Hematopoietic multipotent progenitor cell treated with erythropoietin and hydrocortisone succinate and interleukin-3 and kit ligand, for 15 days (in vitro differentiated cells): Measurements from ENCODE around the gene FBXL20.
"Not testable (repeated sequence)": the region's sequence is repeated elsewhere in the genome, so short reads cannot be mapped to it uniquely, and the experiment has no call there.

Experiments used
- DNase-seq: peaks from one replicate; pipeline ENCODE4 v3.0.0-alpha.2; 2015; ENCODE audit warnings: low spot score

Gene FBXL20

GRCh38 chr17:39250076-39250475, 151.3 kb downstream of the FBXL20 start:
- not testable (repeated sequence) for DNase-seq

DNA sequence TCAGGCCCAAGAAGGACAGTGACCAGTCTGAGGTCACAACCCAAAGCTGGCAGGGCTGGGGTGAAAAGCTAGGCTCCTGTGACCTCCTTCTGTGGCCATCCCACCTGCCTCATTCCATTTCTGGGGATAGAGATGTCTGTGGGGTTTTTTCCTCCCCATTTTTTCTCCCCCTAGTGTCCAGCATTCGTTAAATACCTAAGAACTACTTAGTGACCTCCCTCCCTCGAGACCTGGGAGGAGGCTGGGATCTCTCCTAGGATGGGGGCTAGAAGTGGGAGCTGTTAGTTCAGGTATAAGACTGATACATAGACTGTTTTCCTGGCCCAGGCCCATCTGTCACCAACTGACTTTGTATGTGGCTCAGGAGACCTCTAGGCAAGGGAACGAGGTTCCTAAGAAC, 155.2 kb downstream of the FBXL20 start:
- no peak for DNase-seq

GRCh38 chr17:39244600-39245570, 156.5 kb downstream of the FBXL20 start:
- peak; percentile 85 for DNase-seq

DNA sequence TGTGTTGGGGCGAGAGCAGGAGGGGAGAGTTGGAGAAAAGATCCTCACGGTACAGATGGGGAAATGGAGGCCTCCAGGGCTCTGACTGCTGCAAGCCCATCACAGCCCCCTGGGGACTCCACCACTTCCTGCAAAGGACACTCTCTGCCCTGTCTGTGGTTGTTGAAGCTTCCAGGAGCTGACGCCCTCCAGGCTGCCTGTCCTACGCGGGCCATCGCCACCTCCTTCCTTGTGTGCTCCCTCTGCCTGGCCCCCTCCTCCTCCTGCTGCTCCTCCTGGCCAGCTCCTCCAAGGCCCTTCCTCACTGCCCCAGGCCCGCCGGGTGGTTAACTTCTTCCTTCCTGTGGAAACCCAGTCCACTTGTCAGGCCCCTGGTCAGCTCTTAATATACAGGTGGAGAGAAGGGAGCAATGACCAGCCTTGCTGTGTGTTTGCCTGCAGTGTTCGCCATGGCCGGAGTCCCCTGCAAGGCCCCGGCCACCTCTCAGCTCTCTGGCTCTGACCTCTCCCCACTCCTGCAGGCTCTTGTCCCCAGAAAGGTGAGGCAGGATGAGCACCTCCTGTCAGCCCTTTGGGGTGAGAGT, 157.3 kb downstream of the FBXL20 start:
- DNase-seq, result no peak

DNA sequence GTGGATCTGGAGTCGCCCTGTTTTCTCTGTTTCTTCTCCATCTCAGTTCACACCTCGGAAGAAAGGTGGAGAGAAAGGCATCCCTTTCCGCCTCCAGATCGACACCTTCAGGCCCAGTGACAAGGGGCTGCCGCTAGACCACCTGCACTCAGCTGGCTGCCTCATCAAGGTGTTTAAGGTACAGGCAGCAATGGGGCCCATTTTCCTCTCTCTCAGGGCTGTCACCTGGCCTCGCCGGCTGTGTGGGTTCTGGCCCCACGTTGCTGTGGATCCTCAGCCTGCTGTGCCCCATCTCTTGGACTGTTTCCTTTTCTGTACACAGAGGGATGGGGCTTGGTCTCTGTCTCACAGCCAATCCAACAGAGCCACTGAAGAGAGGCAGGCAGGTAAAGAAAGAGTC, 158.3 kb downstream of the FBXL20 start:
- no peak for DNase-seq

GRCh38 chr17:39240631-39241030, 160.8 kb downstream of the FBXL20 start:
- DNase-seq, result no peak

- peak; percentile 32 for DNase-seq
Measured at GRCh38 chr17:39239640-39240314, 161.6 kb downstream of the FBXL20 start.

DNA sequence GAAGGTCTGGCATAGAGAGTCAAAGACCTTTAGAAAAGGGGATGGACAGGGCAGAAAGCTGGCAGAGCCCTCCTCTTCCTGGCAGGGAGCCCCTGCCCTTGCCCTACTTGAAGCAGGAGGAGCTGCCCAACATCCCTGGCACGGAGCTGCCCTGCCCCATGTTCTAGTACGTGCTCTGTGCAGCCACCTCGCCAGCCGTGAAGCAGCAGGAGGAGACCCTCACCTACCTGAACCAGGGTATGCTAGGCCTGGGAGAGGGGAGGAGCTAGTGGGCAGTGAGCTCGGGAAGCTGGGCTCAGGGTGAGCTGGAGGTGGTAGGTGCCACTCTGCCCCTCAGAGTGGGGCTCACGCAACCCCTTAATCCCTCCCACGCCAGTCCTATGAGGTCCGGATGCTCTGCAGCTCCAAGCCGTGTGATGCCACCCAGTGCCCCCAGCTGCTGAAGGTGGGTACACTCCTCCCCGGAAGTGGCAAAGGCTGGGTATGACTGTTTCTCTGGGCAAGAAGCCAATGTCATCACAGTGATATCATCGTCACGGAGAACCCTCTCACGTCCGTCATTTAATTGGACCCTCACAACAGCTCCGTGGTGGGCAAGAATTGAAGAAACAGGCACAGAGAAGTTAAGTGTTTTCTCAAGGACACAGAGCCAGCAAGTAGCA, 163.0 kb downstream of the FBXL20 start:
- DNase-seq, result no peak

DNA sequence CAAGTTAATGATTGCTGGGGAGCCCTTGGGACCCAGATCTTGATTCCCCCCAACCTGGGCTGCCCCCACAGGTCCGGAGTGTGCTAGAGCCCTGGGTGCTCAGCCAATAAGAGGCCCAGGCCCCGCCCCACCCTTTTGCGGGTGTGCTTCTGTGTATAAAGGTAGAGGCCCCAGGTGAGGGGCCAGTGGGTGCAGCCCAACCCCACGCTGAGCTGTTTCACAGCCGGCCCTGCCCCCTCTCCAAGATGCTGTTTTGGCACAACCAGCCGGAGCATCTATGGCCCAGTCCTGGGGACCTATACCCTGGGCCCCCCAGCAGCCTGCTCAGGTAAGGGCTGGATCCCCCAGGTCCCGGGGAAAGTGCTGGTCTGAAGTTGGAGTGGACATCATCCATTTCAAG, 163.8 kb downstream of the FBXL20 start:
- DNase-seq, result no peak

- DNase-seq, result no peak
Measured at GRCh38 chr17:39236981-39237441, 164.4 kb downstream of the FBXL20 start.

- no peak for DNase-seq
Measured at GRCh38 chr17:39236450-39236927, 164.9 kb downstream of the FBXL20 start.

GRCh38 chr17:39235555-39236449, 165.6 kb downstream of the FBXL20 start:
- peak; percentile 39 for DNase-seq

- DNase-seq, result no peak
Measured at GRCh38 chr17:39231591-39232551, 169.6 kb downstream of the FBXL20 start.

DNA sequence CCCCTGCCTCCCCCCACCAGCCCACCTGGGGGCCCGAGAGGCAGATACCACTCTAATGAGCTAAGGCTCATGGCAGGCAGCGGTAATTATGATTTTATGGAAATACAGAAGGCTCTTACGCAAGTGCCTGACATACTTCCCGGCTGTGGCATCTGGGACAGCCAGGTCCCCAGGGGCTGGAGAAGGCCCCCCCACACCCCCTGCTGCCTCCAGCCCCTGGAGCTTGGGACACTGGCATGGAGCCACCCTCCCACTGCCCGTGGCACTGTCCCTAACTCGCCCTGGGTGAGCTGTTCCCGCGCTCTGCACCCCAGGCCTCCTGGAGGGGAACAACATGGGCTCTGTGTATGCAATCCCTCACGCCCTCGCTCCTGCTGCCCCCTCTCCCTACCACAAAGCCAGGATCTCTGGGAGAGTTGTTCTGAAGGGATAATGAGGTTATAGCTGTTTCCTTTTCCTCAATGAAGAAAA, 170.3 kb downstream of the FBXL20 start:
- no peak for DNase-seq

DNA sequence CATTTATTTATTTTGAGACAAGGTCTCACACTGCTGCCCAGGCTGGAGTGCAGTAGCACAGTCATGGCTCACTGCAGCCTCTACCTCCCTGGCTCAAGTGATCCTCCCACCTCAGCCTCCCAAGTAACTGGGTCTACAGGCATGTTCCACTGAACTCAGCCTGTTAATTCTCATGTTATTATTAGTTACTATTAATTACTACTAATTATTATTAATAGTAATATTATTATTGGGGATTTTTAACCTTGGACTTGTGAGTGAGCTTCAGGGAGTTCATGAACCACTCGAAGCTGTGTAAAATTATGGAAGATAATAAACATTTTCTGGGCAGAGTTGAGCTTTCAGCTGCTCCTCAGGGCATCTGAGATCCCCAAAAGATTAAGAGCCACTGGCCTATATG, 171.1 kb downstream of the FBXL20 start:
- DNase-seq, result no peak

DNA sequence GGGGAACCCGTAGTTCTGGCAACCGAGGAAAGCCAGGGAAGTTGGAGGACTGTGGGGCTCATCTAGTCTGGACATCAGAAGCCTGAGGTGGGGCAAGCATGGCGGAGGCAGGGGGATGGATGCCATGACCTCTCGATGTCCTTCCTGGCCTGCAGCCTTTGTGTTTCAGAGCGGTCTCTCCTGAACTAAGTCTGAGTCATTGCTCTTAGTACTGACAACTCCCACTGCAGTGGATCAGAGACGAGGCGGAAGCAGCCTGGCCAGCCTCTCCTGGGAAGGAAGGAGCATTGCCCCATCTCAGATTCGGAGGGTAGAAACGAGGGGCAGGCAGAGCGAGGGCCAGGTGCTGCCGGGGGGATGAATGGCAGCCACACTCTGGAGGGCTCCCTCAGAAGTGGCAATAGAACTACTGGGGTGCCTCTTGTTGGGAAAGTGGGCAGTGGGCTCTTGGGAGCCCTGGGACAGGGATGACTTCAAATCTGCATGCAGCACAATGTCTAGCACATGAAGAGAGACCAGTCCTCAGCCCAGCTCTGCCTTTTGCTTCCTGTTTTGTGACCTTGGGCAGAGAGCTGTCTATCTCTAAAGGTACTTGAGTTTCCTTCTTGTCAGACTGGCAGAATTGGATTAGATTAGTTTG, 172.0 kb downstream of the FBXL20 start:
- DNase-seq, result no peak

GRCh38 chr17:39227364-39227919, 174.0 kb downstream of the FBXL20 start:
- DNase-seq, result no peak

DNA sequence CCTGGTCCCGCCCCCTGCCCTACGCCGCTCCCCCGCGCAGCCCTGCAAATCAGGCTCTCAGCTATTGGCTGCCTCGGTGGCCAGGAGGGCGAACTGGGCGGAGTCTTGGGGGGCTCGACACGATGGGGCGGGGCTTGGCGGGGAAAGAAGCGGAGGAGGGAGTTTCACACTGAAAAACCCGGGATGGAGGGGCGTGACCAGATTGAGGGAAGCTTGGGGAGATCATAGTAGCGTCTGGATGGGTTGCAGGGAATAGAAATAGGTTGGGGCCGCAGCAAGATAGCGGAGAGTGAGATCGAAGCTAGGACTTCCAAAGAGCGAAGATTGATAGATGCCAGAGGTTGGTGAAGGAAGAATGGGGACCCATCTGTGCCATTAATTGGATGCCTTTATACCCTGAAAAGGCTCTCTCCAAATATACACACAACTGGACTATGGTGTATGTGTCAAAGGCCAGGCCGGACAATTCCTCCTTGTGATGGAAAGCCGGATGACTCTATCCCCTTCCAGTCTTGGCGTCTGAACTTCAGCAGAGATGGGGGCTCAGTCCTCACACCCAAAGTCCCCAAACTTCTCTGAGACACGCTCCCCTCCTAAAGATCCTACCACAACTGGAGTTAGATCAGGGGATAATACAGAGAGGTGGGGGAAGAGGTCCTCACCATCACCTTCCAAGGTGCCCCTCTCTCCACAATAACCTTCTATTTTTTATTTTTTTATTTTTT, 175.3 kb downstream of the FBXL20 start:
- DNase-seq, result no peak
